GM11168 (cell line): ENCODE data around the gene PLXNA2.

Source experiments
- in situ Hi-C: fragments of 300-500 bp; cut with MboI; formaldehyde crosslinking; loops from one replicate; pipeline ENCODE4 v1.12.0; 2022; ENCODE audit warnings: low sequenced_read_pairs; ENCODE audit not compliant: unreplicated experiment

The PLXNA2 gene

GRCh38 chr1:208265525-208265924, 21.3 kb upstream of the PLXNA2 start:
- in situ Hi-C loops = no loop called here

GRCh38 chr1:208265122-208265469, 20.9 kb upstream of the PLXNA2 start:
- in situ Hi-C loops = no loop called here

- in situ Hi-C loops = no loop called here
These were observed 20.4 kb upstream of the PLXNA2 start for GRCh38 chr1:208264469-208265121.

- in situ Hi-C loops = no loop called here
These were observed 17.7 kb upstream of the PLXNA2 start for GRCh38 chr1:208261874-208262273.

- in situ Hi-C loops = no loop called here
These were observed 14.1 kb upstream of the PLXNA2 start for GRCh38 chr1:208258277-208258676.

- in situ Hi-C loops = no loop called here
These were observed 13.2 kb upstream of the PLXNA2 start for GRCh38 chr1:208257351-208257750.

- in situ Hi-C loops = no loop called here
These were observed 12.4 kb upstream of the PLXNA2 start for GRCh38 chr1:208256556-208256955.

- in situ Hi-C loops = no loop called here
These were observed 11.9 kb upstream of the PLXNA2 start for GRCh38 chr1:208256091-208256490.

GRCh38 chr1:208254862-208255261, 10.7 kb upstream of the PLXNA2 start:
- in situ Hi-C loops = no loop called here

GRCh38 chr1:208254376-208254775, 10.2 kb upstream of the PLXNA2 start:
- in situ Hi-C loops = no loop called here

- in situ Hi-C loops = no loop called here
These were observed 8.8 kb upstream of the PLXNA2 start for GRCh38 chr1:208252836-208253576.

- in situ Hi-C loops = no loop called here
These were observed 8.0 kb upstream of the PLXNA2 start for GRCh38 chr1:208251911-208252835.

- in situ Hi-C loops = no loop called here
These were observed 6.8 kb upstream of the PLXNA2 start for GRCh38 chr1:208251015-208251414.

GRCh38 chr1:208250613-208251012, 6.4 kb upstream of the PLXNA2 start:
- in situ Hi-C loops = no loop called here

GRCh38 chr1:208248991-208249696, 5.0 kb upstream of the PLXNA2 start:
- in situ Hi-C loops = loop anchor here (10.0 to 25.0 kb wide), 2 partner anchors 114 to 237 kb away; no protein-coding TSS in a partner anchor

GRCh38 chr1:208248307-208248801, 4.2 kb upstream of the PLXNA2 start:
- in situ Hi-C loops = loop anchor here (10.0 to 25.0 kb wide), 2 partner anchors 114 to 236 kb away; no protein-coding TSS in a partner anchor

- in situ Hi-C loops = loop anchor here (10.0 to 25.0 kb wide), 2 partner anchors 113 to 235 kb away; no protein-coding TSS in a partner anchor
These were observed 3.5 kb upstream of the PLXNA2 start for GRCh38 chr1:208247696-208248095.

- in situ Hi-C loops = loop anchor here (10.0 to 25.0 kb wide), 2 partner anchors 110 to 233 kb away; no protein-coding TSS in a partner anchor
These were observed 1.1 kb upstream of the PLXNA2 start for GRCh38 chr1:208245185-208245705.

- in situ Hi-C loops = loop anchor here (10.0 to 25.0 kb wide), 2 partner anchors 109 to 231 kb away; no protein-coding TSS in a partner anchor
These were observed 637 bp downstream of the PLXNA2 start for GRCh38 chr1:208243527-208243966.
